ENCODE results near the gene UIMC1. TPM values are rescaled to one million over a fixed set of nuclear protein-coding genes. Genes with fewer than 3 reads are reported as not detected.
"Not testable (repeated sequence)": the region's sequence is repeated elsewhere in the genome, so short reads cannot be mapped to it uniquely, and the experiment has no call there.

The UIMC1 gene
- total RNA-seq, 2 donors from 2014 or later, result 30.0 to 31.6 TPM

- no peaks in the 10 kb centered on the region for H3K4me1 ChIP-seq
- no peaks in the 10 kb centered on the region for H3K9me3 ChIP-seq
- no peak for TF ChIP-seq CTCF (IDR thresholded peaks at IDR 0.05)
- no peak overlapping the region for H3K27ac ChIP-seq
- no peaks in the 10 kb centered on the region for H3K36me3 ChIP-seq
- no peak overlapping the region for H3K9ac ChIP-seq (ENCODE audit: low read depth in 2 of 2, low read length in 2 of 2)
- H3K4me3 ChIP-seq, result no peak overlapping the region
- no peak for DNase-seq
- H3K27me3 ChIP-seq, result no peaks in the 10 kb centered on the region
- intact Hi-C loops (cut with DNase I), result no loop called here
These were observed 12.0 kb downstream of the UIMC1 start for GRCh38 chr5:176994460-176995121.

DNA sequence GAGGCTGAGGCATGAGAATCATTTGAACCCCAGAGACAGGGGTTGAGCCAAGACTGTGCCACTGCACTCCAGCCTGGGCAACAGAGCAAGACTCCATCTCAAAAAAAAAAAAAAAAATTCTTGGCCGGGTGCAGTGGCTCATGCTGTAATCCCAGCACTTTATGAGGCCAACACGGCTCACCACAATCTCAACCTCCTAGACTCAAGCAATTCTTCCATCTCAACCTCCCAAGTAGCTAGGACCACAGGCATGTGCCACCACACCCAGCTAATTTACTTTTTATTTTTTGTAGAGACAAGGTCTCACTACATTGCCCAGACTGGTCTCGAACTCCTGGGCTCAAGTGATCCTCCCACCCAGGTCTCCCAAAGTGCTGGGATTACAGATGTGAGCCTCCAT lies 13.5 kb downstream of the UIMC1 start:
- H3K27me3 ChIP-seq; H3K4me1 ChIP-seq; intact Hi-C loops (cut with DNase I); H3K27ac ChIP-seq; H3K4me3 ChIP-seq; H3K9ac ChIP-seq (ENCODE audit: low read depth in 2 of 2, low read length in 2 of 2); H3K9me3 ChIP-seq; DNase-seq; H3K36me3 ChIP-seq: not testable (repeated sequence)

- DNase-seq, result no peak
These were observed 19.0 kb downstream of the UIMC1 start for GRCh38 chr5:176987583-176987982.

GRCh38 chr5:176986280-176986679 lies 20.3 kb downstream of the UIMC1 start:
- Histone ChIP-seq H3K4me1 (no peaks in the 10 kb centered on the region), H3K27me3 (no peaks in the 10 kb centered on the region), H3K27ac (no peak overlapping the region), H3K36me3 (peaks cover 4% of the 10 kb centered on the region), H3K9me3 (no peaks in the 10 kb centered on the region), H3K4me3 (no peak overlapping the region), H3K9ac (ENCODE audit: low read depth in 2 of 2, low read length in 2 of 2) (no peak overlapping the region)
- no peak for TF ChIP-seq CTCF (IDR thresholded peaks at IDR 0.05)
- DNase-seq, result no peak
- intact Hi-C loops (cut with DNase I), result no loop called here

More at GRCh38 chr5:176987583-176987982, 19.0 kb downstream of the UIMC1 start:
- Histone ChIP-seq H3K4me3 (no peak overlapping the region), H3K9ac (ENCODE audit: low read depth in 2 of 2, low read length in 2 of 2) (no peak overlapping the region), H3K27ac (no peak overlapping the region), H3K27me3 (no peaks in the 10 kb centered on the region), H3K9me3 (no peaks in the 10 kb centered on the region), H3K36me3 (no peaks in the 10 kb centered on the region), H3K4me1 (no peaks in the 10 kb centered on the region)
- intact Hi-C loops (cut with DNase I), result no loop called here
- no peak for TF ChIP-seq CTCF (IDR thresholded peaks at IDR 0.05)

DNA sequence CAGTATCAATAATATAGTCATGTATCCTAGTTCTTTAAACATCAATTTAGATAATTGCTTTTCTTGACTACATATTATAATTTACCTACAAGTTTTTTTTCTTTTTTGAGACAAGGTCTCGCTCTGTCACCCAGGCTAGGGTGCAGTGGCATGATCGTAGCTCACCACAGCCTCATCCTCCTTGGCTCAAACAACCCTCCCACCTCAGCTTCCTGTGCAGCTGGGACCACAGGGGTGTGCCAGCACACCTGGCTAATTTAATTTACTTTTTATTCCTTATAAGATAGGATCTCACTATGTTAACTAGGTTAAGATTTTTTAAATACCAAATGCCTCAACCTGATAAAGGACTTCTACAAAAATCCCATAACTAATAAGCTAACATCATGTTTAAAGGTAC lies 21.1 kb downstream of the UIMC1 start:
- H3K27me3 ChIP-seq, result no peaks in the 10 kb centered on the region
- peaks cover 4% of the 10 kb centered on the region for H3K36me3 ChIP-seq
- H3K9me3 ChIP-seq, result no peaks in the 10 kb centered on the region
- no peak overlapping the region for H3K27ac ChIP-seq
- no peak for TF ChIP-seq CTCF (IDR thresholded peaks at IDR 0.05)
- no peak overlapping the region for H3K4me3 ChIP-seq
- no peaks in the 10 kb centered on the region for H3K4me1 ChIP-seq
- intact Hi-C loops (cut with DNase I), result no loop called here
- H3K9ac ChIP-seq (ENCODE audit: low read depth in 2 of 2, low read length in 2 of 2), result no peak overlapping the region
- DNase-seq, result no peak

DNA sequence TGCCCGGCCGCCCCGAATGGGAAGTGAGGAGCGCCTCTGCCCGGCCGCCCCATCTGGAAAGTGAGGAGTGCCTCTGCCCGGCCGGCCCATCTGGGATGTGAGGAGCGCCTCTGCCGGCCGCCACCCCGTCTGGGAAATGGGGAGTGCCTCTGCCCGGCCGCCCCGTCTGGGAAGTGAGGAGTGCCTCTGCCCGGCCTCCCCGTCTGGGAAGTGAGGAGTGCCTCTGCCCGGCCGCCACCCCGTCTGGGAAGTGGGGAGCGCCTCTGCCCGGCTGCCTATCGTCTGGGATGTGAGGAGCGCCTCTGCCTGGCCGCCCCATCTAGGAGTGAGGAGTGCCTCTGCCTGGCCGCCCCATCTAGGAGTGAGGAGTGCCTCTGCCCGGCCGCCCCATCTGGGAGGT lies 22.4 kb downstream of the UIMC1 start:
- H3K27ac ChIP-seq; H3K4me3 ChIP-seq; H3K27me3 ChIP-seq; H3K36me3 ChIP-seq; H3K9me3 ChIP-seq; DNase-seq; H3K9ac ChIP-seq (ENCODE audit: low read depth in 2 of 2, low read length in 2 of 2); intact Hi-C loops (cut with DNase I); H3K4me1 ChIP-seq: not testable (repeated sequence)

DNA sequence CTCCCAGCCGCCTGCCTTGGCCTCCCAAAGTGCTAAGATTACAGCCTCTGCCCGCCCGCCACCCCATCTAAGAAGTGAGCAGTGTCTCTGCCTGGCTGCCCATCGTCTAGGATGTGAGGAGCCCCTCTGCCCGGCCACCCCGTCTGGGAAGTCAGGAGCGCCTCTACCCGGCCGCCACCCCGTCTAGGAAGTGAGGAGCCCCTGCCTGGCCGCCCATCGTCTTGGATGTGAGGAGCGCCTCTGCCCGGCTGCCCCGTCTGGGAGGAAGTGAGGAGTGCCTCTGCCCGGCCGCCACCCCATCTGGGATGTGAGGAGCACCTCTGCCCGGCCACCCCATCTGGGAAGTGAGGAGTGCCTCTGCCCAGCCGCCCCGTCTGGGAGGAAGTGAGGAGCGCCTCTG lies 23.0 kb downstream of the UIMC1 start:
- H3K9ac ChIP-seq (ENCODE audit: low read depth in 2 of 2, low read length in 2 of 2); DNase-seq; H3K9me3 ChIP-seq; H3K36me3 ChIP-seq; H3K4me3 ChIP-seq; H3K4me1 ChIP-seq; intact Hi-C loops (cut with DNase I); H3K27me3 ChIP-seq; H3K27ac ChIP-seq: not testable (repeated sequence)

DNA sequence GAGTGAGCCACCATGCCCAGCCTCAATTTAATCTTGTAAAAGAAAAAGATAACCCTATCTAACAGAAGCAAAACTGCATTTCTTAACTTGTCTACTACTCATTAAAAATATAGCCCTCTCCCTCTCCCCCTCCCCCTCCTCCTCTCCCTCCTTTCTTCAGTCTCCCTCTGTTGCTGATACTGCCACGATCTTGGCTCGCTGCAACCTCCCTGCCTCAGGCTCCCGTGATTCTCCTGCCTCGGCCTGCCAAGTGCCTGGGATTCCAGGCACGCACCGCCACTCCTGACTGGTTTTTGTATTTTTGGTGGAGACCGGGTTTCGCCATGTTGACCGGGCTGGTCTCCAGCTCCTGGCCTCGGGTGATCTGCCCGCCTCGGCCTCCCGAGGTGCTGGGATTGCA lies 23.5 kb downstream of the UIMC1 start:
- H3K27ac ChIP-seq; H3K36me3 ChIP-seq; DNase-seq; H3K27me3 ChIP-seq; intact Hi-C loops (cut with DNase I); H3K4me3 ChIP-seq; H3K4me1 ChIP-seq; H3K9ac ChIP-seq (ENCODE audit: low read depth in 2 of 2, low read length in 2 of 2); H3K9me3 ChIP-seq: not testable (repeated sequence)
